ENCODE data around the gene CCDC92.
"Not testable (repeated sequence)": the region's sequence is repeated elsewhere in the genome, so short reads cannot be mapped to it uniquely, and the experiment has no call there.

Gene CCDC92

GRCh38 chr12:123947531-123947930, 25.1 kb downstream of the CCDC92 start:
- not testable (repeated sequence) for DNase-seq

GRCh38 chr12:123946516-123947505, 25.8 kb downstream of the CCDC92 start:
- not testable (repeated sequence) for DNase-seq

DNA sequence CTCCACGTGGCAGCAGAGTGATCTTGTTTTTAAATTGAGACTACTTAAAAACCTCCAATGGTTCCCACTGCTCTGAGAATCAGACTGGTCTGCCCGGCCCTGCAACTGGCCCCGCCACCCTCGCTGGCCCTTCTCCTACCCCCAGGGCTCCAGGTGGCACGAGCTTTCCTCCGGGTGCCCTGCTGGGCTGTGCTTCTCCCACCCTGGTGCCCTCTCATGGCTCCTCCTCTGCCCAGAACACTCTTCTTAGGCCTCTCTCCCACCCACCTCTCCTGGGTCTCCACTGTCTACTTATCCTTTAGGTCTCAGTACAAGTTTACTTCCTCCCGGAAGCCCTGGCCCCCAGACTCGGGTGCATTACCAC, 26.5 kb downstream of the CCDC92 start:
- DNase-seq, result no peak

- DNase-seq, result no peak
Observed at GRCh38 chr12:123945287-123946151, 27.1 kb downstream of the CCDC92 start.

DNA sequence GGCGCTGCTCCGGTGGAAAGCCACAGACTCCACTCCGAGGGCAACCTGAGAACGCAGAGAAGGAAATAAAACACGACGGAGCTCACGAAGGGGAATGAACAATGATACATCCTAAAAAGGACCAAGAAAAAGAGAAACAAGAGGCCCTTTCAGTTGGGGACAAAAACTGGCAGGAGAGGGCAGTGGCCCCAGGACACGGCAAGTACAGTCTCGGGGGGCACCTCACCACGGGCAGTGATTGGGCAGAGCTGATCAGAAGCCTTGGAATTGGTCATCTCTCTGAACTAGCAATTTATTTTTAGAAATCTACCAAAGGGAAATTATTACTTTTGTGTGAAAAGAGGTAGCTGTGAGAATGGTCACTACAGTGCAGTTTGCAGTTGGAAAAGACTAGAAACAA, 27.9 kb downstream of the CCDC92 start:
- no peak for DNase-seq

DNA sequence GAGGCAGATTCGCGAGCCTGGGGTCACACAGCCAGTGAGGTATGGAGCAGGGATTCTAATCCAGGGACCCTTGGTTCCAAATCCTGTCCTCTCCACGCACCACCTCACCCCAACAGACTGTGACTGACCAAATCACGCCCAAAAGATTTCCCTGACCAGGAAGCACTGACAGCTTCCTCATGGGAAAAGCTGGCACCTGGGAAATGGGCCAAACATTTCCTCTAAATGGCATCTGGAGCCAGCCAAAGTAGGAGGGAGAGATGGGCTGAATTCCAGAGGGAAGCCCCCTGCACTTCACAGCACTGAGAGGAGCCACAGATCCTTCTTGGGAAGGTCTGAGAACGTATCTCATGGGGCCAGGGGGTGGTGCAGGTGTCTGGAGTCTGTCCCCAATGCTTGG, 28.8 kb downstream of the CCDC92 start:
- DNase-seq, result no peak

DNA sequence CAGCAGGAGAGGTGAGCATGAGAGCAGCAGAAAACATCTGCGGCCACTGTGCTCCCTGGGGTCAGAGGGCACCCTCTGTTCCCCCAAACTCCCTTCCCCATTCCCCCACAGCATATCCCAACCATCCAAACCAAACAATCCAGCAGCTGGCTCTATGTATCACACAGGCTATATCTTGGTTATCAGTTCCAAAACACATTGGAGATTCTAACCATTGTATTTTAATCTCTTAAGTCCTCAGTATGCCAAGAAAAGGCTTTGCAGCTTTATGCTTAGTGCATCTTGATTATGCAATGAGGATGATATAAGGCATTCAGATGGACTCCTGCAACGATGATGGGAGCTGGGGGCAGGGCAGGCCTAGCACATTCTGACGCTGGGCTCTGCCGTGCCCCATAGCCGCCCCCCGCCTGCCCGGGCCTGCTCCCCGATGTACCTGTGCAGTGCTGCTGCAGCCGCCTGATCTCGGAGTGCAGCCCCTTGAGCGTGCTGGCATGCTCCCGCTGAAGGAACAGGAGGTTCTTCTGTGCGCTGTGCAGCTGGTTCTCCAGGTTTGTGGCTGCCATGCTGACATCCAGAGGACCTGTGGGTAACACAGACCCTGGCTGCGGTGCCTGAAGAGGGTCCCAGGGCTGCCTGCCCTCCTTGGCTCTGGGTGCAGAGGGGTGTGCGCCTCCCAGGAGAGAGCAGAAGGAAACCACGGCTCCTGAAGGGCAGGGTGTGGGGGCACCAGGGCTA, 29.6 kb downstream of the CCDC92 start:
- no peak for DNase-seq

GRCh38 chr12:123942238-123942653, 30.4 kb downstream of the CCDC92 start:
- no peak for DNase-seq

- no peak for DNase-seq
Observed at GRCh38 chr12:123941624-123942237, 30.9 kb downstream of the CCDC92 start.

DNA sequence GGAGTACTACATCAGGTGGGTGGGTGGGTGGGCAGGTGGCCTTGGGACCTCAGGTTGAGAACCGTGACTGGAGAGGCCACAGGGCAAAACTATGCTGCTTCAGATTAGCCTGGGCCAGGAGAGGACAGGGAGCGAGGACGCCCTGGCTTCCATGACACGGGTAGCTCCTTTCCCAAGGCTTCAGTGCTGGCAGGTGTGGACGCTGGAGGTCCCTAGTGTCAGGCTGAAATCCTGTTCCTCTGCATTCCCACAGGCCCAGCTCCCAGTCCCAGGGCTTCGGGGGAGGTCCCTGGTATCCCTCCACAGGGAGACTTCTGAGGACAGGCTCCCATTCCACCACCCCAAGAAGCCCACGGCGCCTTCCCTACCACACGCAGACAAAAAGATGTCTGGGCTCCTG, 31.6 kb downstream of the CCDC92 start:
- no peak for DNase-seq

DNA sequence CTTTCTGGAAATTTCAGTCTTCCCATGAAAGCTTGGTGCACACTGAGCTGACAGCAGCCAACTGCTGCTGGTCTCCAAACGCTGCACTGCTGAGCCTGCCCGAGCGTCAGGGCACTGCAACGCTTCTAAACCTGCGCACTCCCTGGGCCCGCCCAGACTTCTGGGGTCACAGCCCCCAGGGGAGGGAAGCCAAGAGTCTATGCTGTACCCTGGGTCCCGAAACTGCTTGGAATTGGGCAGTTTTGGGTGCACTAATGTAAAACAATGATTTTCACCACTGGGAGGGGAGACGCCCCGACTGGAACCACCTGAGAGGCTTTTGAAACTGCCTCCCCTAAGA, 32.0 kb downstream of the CCDC92 start:
- DNase-seq, result no peak

- DNase-seq, result no peak
Observed at GRCh38 chr12:123939716-123940626, 32.7 kb downstream of the CCDC92 start.

GRCh38 chr12:123938679-123939480, 33.8 kb downstream of the CCDC92 start:
- DNase-seq, result no peak

GRCh38 chr12:123937707-123938591, 34.7 kb downstream of the CCDC92 start:
- peak in 1 of 2 experiments; percentile 39 for DNase-seq

- no peak for DNase-seq
Observed at GRCh38 chr12:123936956-123937706, 35.5 kb downstream of the CCDC92 start.

- DNase-seq, result no peak
Observed at GRCh38 chr12:123936471-123936870, 36.2 kb downstream of the CCDC92 start.

DNA sequence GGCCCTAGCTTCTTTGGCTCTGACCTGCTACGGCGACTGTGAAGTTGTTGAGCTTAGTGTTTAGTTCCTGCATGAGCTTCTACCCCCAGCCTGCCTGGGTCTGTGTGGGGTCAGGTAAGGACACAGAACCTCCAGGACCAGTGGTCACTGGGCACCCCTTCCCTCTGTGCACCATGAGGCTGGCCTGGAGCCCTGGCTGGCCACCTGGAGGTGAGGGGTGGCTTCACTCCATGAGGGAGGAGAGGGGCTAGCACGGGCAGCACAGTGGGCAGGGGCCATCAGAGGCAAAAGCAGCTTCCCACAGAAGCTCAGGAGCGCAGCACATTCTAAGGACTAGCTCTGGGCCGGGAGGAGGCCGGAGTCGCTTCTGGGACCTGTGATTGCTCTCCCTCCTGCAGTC, 36.7 kb downstream of the CCDC92 start:
- no peak for DNase-seq

DNA sequence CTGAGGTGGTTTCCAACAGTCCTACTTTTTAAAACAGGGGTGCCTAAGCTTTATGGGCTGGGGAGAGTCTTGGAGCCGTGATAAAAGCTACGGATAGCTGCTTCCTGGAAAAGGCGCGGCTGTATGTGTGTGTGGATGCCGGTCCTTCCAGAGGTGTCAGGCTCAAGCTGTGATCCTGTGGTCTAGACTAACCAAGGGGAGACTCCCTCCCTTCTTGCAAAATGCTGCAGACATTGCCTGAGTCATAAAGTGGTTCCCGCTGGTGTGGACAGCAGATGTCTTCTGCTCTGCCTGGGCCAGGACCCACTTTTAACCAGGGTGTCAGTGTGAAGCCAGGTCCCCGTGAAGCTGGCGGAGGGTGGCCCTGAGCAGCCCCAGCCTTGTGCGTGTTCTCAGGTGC, 37.8 kb downstream of the CCDC92 start:
- no peak for DNase-seq
